Measurements from ENCODE around the gene NUDT15.
"Not testable (repeated sequence)": the region's sequence is repeated elsewhere in the genome, so short reads cannot be mapped to it uniquely, and the experiment has no call there.

Gene NUDT15

DNA sequence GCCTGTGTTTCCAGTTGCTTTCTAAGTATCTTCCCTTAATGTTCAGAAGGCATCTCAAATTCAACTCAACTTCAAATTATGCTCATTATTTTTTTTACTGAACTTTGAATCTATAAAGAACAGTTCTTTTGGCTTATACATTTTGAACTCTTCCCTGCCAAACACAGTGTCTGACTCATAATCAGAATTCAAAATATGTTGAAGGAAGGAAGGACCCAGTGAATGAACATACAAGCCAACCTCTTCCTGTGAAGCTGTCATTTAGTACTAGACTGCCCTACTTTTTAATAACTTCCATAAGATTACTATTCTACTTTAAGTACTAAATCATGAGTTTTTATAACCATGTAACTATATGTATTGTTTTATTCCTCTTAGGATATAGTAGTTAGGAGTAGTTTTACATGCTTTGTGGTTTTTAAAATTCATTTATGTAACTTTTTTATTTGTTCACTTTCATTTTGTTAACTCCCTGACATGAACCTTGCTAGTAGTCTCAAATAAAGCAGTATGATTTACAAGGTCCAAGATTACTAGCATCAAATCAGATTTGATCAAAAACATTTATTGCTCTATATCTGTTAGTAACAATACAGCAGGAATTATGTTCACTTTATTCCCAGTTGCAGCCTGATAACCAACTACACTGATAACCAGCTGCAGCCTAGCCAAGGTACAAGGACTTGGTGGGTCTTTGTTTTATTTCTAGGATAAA lies 6.4 kb downstream of the NUDT15 start:
- DNase-seq (ENCODE audit: low read depth in 2 of 2): no peak

DNA sequence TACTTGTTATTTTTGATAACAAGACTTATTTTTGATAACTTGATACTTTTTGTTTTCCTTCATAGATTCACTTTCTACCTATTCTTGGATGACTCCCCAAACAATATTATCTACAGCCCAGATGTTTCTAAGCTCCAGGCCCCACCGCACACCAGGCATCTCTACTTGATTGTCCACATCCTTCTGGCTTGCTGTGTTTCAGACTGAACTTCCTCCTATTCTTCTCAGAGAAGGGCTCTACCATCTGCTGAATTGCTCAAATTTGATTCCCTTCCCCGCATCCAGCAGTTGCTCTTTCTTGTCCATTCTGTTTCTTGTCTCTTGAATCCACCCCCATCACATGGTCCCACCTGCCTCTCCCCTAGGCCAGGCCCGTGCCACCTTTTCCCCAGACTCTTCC lies 13.0 kb downstream of the NUDT15 start:
- no peak for DNase-seq (ENCODE audit: low read depth in 2 of 2)

DNA sequence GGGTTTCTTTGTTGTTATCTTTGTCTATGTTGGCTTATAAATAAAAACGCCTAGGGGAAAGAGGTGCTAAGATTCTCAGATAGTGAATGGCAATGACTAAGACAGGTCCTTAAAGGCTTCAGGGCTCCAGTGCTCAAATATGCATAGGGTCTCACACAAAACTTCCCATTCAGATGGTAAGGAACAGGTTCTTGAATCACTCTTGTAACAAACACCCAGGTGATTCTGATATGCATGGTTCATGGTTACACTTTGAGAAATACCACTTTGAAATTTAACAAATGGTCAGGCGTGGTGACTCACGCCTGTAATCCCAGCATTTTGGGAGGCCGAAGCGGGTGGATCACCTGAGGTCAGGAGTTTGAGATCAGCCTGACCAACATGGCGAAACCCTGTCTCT lies 17.1 kb downstream of the NUDT15 start:
- DNase-seq (ENCODE audit: low read depth in 2 of 2): no peak

DNA sequence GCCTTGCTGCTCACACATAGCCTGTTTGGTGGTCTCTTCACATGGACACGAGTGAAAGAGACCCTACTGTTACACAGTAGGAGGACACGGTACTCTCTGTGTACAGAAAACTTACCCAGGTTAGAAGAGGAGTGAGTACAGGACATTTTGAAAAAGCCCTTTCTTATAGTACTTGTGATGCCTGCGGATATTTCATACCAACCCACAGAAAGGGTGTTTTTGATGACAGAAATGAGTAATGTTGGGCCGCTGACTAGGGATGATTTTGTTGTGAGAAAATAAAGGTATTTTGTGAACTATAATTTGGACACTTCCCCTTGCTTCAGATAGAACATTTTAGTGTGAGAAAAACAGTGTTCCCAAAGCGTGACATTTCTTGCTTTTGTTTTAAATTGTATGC lies 18.2 kb downstream of the NUDT15 start:
- DNase-seq (ENCODE audit: low read depth in 2 of 2): no peak

DNA sequence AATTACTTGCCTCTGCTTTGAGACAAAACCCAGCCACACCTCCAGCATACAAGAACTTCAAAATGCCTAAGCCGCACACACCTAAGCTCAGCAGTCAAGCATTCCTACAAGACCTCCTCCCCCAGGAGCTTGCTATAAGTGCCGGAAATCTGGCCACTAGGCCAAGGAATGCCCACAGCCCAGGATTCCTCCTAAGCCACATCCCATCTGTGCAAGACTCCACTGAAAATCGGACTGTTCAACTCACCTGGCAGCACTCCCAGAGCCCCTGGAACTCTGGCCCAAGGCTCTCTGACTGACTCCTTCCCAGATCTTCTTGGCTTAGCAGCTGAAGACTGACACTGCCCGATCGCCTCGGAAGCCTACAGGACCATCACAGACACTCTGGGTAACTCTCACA lies 21.0 kb downstream of the NUDT15 start:
- not testable (repeated sequence) for DNase-seq (ENCODE audit: low read depth in 2 of 2)

DNA sequence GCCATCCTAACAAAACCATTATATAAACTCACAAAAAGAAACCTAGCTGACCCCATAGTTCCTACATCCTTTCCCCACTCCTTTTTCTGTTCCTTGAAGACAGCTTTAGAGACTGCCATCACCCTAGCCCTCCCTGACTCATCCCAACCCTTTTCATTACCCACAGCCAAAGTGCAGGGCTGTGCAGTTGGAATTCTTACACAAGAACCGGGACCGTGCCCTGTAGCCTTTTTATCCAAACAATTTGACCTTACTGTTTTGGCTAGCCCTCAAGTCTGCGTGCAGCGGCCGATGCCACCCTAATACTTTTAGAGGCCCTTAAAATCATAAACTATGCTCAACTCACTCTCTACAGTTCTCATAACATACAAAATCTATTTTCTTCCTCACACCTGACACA lies 22.4 kb downstream of the NUDT15 start:
- not testable (repeated sequence) for DNase-seq (ENCODE audit: low read depth in 2 of 2)

DNA sequence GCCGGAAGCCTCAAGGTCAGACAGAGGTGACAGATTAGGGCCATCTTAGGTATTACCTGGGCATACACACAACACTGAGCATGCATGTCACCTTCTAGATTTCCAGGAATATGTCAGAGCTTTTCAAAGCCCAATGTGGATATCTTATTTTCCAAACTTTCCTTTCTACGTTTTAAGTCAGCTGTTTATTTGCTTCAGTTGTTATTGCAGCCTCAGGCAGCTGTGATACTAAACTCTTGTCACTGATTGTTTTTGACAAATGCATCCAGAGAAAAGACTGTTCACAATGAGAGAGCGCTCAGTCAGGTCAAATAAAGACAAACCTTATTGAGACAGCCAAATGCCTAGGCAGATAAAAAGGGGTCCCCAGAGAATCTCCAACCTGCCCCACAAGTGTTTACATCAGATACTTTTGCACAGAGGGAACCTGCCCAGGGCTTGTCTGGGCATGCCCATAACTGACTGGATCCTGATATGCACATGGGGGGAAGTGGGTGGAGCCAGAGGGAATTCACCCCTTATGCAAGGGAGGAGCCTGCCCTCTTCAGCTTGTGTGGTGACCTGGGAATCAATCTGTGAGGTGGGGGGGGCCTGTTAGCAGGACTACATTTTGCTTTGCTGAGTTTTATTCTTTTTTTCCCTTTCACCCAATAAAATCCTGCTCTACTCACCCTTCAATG lies 28.9 kb downstream of the NUDT15 start:
- DNase-seq (ENCODE audit: low read depth in 2 of 2): no peak

DNA sequence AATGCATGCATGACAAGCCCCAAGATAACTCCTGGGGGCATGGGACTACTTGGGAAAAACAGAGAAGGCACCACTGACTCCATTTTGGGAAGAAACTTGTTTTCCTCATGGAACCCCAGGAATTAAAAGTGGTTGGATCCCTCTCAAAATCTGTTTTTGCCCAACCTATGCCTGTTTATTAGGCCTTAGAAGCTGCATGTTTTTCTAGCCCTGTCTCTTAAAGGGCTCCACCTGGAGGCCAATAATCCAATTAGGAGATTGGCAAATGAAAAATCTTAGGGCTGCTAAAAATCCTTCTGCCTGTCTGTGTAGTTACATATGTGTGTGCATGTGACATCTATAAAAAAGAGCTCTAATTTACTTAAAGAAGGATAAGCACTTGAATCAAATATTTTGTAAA lies 30.5 kb downstream of the NUDT15 start:
- DNase-seq (ENCODE audit: low read depth in 2 of 2): no peak

DNA sequence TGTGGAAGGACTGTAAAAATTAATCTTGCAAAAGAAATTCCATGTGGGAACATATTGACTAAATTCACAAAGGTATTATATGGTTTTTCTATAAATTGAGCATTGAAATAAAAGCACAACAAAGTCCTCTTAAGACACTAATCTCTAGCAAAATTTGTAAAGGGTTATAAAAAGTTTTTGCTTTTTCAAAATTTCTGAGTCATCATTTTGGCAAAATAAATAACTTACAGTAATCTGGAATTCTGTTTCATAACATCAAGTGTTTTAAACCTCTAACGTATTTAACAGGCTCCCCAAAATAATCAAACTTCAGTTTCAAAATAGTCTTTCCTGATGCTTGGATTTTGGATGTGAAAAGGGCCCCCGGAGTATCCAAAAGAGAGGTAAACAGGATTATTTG lies 31.4 kb downstream of the NUDT15 start:
- no peak for DNase-seq (ENCODE audit: low read depth in 2 of 2)

DNA sequence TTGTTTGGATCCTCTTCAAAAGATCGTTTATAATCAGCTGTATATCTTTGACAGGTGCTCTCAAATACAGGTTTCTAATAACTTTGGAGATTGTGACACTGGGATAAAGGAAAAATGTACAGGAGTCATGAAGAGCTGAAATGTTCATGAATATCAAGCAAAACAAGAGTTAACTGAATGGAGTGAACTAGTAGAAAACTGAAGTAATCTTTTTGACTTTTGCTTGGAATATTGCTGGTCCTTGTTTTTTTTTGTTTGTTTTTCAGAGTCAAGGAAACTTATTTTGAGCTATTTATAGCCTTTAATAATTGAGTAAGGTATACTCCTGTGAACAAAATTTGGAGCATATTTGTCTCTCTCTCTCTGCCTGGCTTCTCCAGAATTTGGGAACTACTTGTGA lies 32.0 kb downstream of the NUDT15 start:
- DNase-seq (ENCODE audit: low read depth in 2 of 2): no peak

DNA sequence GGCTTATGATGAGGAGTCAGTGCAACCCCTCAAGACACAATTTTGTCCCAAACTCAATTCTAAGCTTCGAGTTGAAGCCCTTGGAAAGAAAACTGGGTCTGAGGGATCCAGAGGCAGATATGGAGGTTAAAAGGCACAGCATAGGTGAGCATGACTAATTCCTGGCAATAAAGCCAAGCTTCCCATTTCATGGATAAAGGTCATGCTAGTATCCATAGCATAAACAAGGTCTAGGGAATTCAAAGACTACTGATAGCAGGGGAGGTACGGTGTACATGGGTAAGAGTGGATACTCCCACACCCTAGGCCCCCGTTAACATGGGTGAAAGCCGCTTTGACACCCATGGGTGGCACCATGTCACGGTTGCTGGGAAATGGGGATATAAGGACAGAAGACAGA lies 33.4 kb downstream of the NUDT15 start:
- DNase-seq (ENCODE audit: low read depth in 2 of 2): no peak

DNA sequence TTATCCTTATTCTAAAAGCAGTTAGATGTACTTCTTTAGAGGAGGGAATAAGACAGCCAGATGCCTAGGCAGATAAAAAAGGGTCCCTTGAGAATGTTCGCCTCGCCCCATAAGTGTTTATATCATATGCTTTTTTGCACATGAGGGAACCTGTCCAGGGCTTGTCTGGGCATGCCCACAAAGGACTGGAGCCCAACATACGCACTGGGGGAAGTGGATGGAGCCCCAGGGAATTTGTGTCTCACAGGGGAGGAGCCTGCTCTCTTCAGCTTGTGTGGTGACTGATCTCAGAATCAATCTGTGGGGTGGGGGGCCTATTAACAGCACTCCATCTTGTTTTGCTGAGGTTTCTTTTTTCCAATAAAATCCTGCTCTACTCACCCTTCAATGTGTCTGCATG lies 34.8 kb downstream of the NUDT15 start:
- no peak for DNase-seq (ENCODE audit: low read depth in 2 of 2)

DNA sequence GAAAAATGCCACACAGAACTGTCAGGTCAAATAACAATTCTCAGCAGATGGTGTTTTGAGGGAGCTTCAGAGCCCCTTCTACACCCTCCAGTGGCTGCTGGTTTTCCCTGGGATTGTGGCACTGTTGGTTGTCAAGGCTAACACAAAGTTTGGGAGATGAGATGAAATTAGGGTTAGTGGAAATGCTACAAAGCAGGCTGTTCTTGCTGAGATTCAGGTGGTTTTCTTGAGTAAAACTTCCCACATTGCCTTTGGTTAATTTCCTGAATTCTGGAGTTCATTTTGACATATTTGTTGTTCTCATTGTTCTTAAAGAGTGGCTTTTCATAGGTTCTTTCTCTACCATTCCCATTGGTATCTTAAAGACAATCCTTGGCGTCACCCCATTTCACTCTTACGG lies 35.3 kb downstream of the NUDT15 start:
- DNase-seq (ENCODE audit: low read depth in 2 of 2): no peak

DNA sequence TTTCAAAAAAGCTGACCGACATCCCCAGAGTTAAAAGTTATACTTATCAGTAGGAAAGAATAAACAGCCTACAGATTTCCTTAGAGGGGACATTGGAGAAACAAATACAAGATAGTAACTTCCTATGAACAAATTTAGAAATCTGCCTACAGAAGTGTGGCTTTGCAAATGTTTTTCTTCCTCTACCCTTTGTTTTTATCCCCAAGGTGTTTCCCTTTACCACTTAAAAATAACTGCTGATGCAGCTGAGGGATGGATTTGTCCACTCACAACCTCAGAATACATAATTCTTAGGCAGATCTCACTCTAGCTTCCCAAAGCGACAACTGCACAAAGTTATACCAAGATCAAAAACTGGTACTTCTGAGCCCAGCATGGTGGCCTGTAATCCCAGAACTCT lies 36.5 kb downstream of the NUDT15 start:
- no peak for DNase-seq (ENCODE audit: low read depth in 2 of 2)

DNA sequence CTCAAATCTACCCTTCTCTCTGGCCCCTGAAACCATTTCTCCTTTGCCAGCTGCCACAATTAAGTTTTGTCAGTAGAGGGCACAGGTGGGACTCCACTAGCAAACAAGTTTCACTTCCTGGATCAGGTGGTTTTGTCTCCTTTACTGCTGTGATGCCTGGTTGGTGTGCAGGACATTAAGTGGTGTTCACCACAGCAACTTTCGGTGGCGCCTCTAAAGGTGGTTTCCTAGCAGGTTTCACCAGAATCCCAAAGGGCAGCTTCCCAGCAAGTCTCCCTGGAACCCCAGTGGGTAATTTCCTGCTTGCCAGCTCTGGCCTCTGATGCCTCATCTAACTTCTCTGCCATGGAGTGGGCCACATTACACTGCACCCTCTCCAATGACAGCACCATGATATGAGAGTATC lies 40.7 kb downstream of the NUDT15 start:
- no peak for DNase-seq (ENCODE audit: low read depth in 2 of 2)

DNA sequence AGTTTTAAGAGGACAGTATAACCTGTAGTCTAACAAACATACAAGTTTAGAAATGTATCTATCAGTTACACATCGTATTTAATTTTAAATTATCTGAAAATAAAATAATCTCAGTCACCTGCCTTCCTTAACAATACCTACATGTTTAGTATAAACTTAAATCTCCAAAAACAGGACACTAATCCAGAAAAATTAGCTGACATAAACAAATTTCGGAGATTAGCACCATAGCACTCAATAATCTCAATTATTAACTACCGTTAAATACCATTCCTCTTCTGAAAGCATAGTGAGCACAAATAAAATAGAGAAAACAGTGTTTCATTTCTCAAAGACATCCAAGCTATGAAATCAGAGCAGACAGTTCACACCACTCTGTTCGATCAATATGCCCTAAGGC lies 44.2 kb downstream of the NUDT15 start:
- no peak for DNase-seq (ENCODE audit: low read depth in 2 of 2)

DNA sequence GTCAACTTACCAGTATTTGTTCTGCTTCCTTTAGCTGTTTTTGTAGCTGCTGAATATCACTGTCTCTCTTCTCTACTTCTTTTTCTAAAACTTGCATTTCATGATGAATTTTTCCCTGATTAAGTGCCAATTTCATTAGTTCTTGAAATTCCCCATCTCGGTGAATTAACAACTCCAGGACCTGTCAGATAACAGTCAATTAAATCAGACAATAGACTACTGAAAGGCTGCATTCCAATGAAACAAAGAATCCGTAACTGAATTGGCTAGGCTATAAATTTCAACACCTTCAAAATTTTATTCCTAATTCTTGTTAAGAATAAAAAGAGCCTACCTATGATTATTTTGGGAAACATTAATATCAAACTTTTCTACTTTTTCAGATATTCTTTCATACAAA lies 48.7 kb downstream of the NUDT15 start:
- DNase-seq (ENCODE audit: low read depth in 2 of 2): no peak

DNA sequence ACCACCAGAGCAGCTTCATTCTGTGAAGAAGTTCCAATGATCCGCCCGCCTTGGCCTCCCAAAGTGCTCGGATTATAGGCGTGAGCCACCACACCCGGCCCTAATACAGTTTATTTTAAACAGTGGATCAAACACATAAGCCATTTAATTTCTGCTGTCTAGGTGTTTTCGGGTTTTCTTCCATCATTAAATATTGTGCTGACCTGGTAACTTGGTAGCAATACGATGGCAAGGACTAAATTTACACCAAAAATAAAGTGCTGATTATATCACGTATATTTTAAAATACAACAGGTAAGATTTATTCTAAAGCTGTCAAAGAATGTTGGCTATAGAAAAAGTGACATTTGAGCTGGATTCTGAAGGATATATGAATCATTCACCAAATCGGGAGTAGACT lies 56.1 kb downstream of the NUDT15 start:
- DNase-seq (ENCODE audit: low read depth in 2 of 2): no peak

DNA sequence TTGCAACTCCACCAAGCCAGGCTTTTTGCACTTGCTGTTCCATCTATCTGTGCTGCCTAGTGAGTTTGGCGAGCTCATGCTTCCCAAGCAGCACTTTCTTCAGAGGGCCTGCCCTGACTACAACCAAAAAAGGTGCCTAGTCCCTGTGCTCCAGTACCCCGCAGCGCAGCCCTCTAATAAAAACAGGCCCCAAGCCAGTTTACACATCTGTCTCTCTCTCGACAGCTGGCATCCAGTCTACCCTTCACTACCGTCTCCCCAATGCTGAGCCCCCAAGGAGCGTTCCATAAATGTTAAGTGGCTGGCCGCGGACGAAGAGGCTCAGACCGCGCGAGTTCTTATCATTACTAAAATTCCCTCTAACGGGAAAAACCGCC lies 56.9 kb downstream of the NUDT15 start:
- no peak for DNase-seq (ENCODE audit: low read depth in 2 of 2)

DNA sequence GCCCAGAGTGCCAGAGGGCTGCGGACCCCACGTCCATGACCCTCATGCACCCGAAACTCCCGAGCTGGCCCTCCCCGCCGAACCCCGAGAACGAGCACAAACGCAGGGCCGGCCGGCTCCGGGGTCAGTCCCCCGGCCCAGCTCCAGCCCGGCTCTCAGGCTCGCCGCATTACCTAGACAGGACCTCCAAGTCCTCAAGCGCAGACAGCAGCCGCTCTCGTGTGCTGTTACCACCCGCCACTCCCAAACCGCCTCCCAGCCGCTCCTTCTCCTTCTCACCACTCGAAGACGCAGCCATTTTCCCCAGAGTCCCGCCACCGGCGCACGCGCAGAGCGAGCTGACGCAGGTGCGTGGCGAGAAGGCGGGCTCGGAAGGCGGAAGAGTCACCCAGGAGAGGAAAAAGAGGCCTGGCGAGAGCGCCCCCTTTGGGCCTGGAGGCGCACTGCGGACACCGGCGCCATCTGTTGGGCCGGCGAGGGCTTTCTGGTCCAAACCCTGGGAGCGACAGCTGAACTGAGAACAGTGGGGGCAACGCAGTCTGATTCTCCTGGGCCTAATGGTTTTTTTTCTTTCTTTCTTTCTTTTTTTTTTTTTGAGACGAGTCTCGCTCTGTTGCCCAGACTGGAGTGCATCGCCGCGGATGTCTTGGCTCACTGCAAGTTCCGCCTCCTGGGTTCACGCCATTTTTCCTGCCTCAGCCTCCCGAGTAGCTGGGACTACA lies 57.4 kb downstream of the NUDT15 start, which contains the start of gene MED4:
Gene MED4, minus strand, starts transcription at position 324 of the 722 bp plus-strand sequence. Its CDS starts 26 bp downstream, at position 298.
- peak; percentile 96 to 97 for DNase-seq (ENCODE audit: low read depth in 2 of 2)

DNA sequence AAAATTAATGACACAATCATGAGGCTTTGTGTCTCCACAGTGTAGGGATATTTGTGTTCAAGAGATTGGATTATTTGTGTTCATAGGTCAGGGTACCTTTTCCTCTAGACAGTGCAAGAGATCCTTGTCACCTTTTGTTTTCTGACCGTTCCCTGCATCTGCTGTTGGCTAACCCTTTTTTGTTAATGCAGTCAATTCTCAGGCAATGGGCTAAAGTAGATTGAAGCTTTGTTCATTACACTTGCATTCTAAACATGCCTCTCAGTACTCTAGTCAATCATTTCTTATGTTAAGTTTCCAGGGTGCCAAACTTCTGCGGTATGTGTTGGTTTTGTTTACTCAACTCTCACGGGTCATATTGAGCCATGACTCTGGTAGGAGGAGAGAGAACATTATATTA lies 59.1 kb downstream of the NUDT15 start:
- no peak for DNase-seq (ENCODE audit: low read depth in 2 of 2)

Measured in stimulated activated CD8-positive, alpha-beta memory T cell treated with anti-CD3 and anti-CD28 coated beads, Interleukin-7, amount 100 ng/mL, for 1 hour (primary cell).